ENCODE results near the gene GRAMD1B.

DNA sequence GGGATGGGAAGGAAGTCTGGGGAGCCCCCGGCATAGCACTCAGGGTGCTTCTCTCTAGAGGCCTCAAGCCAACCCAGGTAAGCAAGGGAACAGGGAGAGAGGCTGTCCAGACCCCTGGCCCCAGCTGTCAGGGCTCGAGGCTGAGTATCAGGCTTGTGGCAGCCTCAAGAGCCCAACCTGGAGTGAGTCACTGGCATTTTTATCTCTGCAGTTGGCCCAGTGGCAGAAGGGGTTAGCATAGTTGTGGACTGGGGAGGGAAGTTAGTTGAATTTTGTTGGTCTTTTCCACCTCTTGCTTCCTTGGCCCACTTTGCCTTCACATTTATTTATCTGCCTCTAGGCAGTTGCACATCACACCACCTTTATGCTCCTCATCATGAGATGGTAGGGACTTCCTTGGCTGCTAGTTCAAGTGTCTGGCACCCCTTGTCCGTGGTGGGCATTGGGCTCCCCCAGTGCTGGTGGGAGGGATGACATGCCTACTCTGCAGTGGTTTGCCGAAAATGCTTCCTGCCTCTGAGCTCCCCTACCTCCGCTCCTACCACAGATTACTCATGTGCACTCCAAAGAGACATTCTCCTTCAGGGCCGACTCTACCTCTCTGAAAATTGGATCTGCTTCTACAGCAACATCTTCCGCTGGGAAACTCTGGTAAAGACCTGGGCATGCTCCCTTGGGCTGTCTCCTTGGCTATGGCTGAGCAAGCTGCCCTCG, 164.3 kb downstream of the GRAMD1B start:
- TF ChIP-seq, protein P1, sequence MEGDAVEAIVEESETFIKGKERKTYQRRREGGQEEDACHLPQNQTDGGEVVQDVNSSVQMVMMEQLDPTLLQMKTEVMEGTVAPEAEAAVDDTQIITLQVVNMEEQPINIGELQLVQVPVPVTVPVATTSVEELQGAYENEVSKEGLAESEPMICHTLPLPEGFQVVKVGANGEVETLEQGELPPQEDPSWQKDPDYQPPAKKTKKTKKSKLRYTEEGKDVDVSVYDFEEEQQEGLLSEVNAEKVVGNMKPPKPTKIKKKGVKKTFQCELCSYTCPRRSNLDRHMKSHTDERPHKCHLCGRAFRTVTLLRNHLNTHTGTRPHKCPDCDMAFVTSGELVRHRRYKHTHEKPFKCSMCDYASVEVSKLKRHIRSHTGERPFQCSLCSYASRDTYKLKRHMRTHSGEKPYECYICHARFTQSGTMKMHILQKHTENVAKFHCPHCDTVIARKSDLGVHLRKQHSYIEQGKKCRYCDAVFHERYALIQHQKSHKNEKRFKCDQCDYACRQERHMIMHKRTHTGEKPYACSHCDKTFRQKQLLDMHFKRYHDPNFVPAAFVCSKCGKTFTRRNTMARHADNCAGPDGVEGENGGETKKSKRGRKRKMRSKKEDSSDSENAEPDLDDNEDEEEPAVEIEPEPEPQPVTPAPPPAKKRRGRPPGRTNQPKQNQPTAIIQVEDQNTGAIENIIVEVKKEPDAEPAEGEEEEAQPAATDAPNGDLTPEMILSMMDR (IDR thresholded peaks at IDR 0.05) = no peak
- TF ChIP-seq POLR2A (IDR thresholded peaks at IDR 0.05; ENCODE audit: low read depth) = no peak
- TF ChIP-seq EP300 (IDR thresholded peaks at IDR 0.05) = no peak
